Stimulated activated CD8-positive, alpha-beta memory T cell treated with anti-CD3 and anti-CD28 coated beads, Interleukin-7, amount 100 ng/mL, for 1 hour (primary cell): ENCODE results near the gene LHPP.

Experiments used
- DNase-seq, 2 donors: peaks; one replicate each; pipeline ENCODE4 v3.0.0-alpha.2; 2020; ENCODE audit warnings: low read depth in 2 of 2

LHPP gene

DNA sequence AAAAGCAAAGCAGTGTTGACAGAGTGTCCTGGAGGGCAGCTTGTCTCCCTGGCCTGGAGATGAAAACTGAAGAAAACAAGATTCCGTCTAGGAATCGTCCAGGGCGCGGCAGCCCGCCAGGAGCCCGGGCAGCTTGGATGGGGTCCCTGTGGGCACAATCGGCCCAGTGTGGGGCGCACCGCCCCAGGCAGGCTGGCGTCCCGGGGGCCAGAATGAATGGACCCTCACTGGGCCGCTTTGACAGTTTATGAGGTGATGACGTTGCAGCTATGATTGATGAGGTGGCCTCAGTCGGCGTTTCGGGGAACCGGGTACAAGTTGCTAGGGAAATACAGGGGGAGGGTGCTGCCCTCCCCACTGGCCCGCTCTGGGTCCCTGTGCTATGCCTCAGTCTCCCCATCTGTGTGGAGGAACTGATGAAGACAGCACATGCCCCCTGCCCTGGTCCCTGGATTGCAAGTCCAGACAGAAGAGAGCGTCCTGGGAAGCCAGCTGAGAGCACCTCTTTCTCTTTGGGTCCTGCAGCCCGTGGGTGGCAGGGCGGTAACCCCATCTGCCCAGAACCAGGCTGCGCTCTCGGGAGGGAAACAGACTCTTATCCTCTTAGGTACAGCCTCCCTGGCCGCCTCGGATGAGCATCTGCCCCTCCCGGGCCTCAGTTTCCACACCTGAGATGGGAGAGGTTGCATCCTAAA, 131.3 kb downstream of the LHPP start:
- DNase-seq = no peak

DNA sequence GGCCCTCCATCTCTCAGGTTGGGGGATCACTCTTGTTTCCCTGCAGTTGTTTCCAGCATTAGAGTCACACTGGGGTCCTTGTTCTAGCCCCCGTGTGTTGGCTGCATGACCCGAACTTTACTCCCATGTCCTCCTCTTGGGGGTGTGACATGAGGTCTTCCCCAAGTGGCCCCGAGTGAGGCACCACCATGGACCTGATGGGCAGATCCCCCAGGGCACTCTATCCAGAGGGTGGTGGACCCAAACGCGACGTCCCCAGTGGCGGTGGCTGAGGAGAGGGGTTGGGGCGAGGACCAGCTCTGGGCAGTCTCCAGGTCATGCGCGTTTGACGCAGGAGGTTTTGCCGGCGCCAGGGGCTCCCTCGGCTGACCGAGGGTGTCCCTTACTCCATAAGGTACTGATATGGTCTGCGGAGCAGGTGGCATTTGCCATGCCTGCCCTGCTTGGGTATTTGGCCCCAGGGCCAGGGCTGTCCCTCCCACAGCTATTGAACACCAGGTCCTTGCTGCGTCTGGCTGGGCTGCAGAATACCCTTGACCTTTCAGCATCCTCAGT, 131.9 kb downstream of the LHPP start:
- no peak for DNase-seq

DNA sequence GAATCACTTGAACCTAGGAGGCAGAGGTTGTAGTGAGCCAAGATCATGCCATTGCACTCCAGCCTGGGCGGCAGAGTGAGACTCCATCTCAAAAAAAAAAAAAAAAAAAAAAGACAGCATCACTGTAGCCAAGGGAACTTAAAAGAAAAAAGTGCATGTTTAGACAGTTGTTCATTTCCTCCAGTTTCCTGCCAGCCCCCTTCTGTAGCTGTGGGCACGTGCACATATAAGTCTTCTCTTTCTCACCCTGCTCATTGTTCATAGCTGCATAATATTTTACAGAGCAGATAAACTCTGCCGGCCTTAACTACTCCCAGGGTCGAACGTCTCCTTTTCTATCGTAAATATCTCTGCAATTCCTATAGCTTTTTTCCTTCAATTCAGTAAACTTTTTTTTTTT, 132.6 kb downstream of the LHPP start:
- DNase-seq = no peak

DNA sequence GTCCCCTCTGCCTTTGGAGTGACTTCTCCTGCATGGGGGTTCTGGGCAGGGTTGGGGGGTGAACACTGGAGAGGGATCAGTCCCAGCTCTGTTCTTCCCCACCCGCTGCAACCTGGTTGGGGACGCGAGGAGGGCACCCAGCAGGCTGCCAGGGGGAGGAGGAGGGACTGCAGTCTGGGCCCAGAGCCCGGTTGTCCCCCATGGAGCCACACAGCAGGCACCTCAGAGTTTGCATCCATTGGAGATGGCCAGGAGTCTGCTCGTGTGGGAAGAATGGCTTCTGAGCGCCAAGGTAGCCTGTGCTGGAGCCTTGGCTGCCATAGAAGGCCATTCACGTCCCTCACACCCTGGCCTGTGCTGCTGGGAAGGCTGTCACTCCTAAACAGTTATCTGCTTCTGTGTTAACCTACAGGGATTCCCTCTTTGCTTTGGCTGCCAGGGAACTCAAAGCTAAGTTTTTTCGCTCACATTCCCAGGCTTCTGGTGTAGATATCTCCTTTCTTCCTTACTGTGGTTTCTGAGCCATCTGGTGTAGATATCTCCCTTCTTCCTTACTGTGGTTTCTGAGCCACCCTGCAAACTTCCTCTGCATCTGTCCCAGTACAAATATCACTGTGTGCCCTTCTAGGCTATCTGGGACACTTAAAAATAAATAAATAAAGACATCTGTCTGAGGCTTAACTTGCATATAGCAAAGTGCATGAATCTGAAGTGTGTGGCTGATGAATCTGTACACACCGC, 133.7 kb downstream of the LHPP start:
- no peak for DNase-seq

DNA sequence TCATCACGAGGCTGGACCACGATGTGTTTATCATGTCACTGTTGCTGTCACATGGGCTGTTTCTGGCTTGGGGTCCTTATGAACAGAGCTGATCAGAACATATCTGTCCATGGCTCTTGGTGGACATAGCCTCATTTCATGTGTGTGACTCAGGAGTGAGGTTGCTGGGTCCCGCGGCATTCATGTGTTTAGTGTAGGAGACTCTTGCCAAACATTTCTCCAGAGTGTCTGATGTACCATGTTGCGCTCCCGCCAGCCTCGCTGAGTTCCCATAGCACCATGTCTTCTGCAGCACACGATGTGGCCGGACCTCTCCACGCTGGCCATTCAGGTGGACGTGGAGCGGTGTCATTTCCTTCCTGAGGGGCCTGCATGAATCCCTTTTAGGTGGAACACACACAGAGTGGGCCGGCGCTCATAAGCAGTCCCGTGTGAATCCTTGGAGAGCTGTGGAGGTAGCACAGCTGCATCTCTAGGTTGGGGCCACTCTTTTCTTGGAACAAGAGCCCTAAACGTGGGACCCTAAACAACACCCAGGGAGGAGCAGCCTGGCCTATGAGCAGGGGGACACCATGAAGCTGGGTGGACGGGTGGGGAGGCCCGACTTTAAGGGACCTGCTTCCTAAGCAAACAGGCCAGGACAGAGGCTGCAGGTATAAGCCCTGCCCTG, 134.6 kb downstream of the LHPP start:
- no peak for DNase-seq

DNA sequence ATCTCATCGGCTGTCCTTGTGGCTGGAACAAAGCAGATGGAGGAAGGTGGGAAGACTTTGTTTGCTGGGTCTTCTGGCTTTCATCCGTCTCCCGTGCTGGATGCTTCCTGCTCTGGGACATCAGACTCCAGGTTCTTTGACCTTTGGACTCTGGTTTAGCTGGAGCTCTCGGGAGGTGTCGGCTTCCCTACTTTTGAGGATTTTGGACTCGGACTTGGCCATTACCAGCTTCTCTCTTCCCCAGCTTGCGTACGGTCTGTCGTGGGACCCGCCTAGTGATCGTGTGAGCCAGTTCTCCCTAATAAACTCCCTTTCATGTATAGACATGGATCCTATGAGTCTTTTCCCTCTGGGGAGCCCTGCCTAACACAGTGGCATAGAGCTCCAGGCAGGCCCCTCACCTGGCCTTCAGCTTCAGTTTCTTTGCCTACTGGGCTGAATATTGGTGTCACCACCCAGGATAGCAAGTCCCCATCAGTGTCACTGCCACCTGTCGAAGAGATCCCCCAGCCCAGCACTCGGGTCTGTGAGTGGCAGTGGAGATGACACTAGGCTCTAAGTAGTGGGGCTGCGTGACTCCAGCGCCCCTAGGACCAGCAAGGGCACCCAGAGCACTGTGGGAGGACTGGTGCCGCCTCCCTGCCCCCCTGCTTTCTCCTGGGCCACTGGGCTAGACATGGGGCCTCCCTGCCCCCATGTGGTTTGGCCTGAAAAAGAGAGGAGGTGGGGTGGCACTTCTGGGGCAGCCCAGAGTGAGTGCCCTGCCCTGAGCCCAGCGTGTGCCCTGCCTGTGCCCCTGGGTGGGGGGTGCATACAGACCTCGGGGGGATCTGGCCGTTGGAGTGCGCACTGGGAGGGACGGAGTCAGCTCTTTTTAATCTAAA, 135.6 kb downstream of the LHPP start:
- DNase-seq = no peak

DNA sequence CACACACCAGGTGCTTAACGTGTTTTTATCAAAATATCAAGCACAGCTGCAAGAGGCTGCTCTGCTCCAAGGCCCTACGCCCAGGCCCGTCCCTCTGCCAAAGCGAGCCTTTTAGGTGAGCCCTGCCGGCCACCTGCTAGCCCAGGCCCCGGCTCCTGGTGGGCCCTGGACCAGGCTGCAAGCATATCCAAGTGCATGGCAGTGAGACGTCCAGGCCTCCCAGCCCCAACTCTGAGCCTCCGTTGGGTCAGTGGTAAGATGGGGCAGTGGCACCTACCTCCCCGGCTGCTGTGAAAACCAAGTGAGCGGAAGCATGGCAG, 136.2 kb downstream of the LHPP start:
- DNase-seq = no peak

DNA sequence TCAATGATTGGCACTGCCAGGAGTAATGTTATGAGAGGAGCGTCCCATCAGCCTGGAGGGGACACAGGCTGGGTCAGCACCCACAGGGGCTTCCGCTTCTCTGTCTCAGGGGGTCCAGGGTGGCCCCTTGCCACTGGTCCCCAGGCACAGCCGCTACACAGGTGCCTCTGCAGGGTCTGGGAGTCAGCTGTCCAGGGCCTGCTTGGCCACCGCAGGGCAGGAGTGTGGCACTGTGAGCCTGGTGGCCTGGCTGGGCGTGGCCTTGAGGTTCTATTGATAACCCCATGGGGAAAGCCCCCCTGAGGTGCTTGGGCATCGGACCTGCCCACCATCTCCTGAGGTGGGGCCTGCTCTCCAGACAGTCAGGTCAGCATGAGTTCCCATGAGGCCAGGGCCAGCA, 136.6 kb downstream of the LHPP start:
- DNase-seq = no peak

DNA sequence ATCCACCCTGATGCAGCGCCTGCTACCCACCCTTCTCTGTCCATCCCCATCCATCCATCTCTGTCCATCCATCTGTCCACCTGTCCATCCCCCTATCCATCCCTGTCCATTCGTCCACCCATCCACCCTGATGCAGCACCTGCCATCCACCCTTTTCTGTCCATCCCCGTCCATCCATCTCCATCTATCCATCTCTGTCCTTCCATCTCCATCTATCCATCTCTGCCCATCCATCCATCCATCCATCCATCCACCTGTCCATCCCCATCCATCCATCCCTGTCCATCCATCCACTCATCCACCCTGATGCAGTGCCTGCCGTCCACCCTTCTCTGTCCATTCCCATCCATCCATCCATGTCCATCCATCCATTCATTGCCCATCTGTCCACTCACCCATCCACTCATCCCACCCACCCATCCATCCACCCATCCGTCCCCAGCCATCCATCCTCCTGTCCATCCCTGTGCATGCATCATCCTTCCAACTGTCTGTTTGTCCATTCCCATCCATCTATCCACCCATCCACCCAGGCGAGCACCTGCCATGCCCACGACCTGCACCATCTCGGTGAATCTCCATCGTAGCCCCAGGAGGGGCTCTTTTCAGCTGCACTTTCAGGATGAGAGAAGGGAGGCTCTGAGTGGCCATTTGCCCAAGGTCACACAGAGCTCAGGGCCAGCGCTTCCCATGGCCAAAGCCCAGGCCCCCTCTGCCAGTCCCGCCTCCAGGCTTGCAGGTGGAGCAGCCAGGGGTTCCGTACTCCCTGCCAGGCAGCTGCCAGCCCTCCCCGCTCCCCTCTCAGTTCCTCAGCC, 137.4 kb downstream of the LHPP start:
- DNase-seq = no peak

DNA sequence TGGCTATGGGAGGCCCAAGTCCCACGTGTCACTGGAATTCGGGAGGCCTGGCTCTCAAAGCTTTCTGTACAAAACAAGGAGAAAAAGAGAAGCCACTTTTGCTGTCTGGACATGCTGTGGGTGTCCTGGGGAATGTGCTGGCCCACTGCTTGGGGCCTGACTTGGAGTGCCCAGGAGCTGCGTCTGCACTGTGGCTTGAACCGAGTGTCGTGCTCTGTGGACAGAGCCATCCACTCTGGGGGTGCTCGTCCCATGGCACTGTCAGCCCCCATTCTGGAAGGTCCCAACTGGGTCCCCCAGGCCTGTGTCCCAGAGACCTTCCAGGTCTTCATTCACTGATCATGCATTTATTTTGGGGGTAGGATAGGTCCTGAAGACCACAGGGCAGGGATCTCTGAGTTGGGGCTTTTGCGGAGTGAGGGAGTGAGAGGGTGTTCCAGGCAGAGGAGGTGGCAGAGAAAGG, 138.0 kb downstream of the LHPP start:
- no peak for DNase-seq

DNA sequence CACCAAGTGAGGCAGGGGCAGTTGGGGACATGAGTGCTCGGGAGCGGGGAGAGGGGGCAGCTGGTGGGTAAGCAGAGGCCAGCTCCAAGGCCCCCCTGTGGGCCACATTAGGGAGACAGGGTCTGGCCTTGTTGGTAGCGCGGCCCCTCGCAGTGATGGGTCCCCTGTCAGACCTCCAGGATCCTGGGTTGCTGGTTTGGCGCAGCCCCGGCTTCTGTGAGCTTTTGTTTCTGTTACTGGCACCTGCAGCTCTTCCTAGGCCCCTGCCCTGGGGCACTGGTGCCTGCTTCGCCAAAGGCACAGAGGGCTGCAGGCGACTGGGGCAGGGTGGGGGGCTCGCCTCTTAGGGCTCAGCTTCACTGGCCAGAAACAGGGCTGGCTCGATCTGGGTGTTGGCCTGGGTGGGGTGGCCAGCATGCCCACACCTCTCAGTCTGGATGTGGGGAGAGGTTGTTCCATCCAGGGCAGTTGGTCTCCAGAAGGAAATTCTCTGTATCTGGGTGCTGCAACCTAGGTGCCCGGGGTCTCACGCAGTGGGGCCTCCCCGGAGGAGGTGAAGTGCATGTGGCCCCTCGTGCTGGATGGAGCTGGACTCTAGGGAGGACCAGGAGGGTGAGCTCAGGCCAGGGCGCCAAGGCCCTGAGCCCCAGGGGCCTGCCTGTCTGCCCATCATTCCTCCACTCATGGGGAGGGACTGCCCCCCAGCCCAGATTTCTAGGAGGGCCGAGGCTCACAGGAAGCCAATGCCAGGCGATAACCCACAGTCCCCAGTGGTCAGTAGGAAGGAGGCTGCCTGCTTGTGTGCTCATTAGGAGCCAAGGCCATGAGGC, 138.6 kb downstream of the LHPP start:
- no peak for DNase-seq

DNA sequence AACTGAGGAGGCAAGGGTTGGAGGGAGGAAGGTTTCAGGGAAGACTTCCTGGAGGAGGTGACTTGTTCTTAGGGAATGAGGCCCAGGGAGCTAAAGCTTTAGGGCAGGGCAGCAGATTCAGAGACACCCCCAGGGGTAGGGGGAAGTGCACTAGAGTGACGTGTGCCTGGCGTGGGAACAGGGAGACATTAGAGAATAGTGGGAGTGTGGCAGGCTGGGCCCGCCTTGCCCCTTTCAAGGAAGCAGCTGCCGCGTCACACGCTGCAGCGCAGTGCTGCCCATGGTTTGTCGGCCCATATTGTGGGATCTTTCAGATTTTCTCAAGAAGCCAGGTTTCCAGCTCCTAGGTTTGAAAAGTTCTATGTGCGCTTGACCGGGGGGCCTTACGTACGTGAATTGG, 139.4 kb downstream of the LHPP start:
- DNase-seq = no peak

DNA sequence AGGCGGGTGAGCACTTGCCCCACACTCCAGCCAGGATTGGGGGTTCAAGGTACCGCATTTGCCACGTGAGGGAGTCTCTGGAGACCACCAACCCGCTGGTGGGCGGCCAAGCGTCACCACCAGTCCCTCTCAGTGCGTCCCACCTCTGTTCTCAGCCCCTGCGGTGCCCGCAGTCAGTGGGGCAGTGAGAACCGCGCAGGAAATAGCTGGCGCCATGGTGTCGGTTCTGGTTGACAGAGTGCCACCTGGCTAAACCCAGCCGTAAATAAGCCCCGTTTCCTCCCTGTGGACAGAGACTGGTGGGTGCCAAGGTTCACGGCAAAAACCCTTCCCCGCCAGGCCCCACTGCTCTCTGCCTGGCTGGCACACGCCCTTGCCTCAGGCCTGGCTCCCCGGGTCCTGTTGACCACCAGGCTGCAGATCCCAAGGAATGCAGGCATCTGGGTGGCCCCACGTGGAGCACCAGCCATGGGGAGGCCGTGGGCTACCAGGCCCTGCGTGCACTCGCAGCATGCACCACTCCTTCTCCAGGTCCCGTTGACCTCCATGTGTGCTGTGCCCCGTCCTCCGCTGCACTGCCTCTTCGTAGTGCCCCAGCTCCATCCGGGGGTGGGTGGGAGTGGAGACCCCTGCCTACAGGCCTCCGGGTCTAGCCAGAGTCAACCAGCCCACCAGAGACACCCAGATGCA, 140.0 kb downstream of the LHPP start:
- DNase-seq = no peak

DNA sequence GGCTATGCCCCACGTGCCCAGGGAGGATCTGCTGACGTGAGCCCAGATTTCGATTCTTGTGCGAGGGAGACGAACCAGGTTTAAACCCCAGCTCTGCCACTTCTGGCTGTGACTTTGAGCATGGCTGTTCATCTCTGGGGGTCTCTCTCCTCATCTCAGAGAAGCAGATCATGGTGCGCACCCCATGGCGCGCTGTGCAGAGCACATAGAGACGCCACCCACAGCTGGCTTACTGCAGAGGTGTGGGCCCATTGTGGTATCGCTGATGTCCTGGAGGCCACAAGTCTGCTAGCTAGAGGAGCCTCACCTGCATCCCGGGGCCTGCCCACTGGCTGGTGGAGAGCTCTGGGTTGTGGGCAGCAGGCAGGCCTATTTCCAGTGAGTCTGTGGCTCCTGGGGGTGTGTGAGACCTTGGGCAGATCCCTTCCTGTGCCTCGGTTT, 140.5 kb downstream of the LHPP start:
- DNase-seq = no peak

DNA sequence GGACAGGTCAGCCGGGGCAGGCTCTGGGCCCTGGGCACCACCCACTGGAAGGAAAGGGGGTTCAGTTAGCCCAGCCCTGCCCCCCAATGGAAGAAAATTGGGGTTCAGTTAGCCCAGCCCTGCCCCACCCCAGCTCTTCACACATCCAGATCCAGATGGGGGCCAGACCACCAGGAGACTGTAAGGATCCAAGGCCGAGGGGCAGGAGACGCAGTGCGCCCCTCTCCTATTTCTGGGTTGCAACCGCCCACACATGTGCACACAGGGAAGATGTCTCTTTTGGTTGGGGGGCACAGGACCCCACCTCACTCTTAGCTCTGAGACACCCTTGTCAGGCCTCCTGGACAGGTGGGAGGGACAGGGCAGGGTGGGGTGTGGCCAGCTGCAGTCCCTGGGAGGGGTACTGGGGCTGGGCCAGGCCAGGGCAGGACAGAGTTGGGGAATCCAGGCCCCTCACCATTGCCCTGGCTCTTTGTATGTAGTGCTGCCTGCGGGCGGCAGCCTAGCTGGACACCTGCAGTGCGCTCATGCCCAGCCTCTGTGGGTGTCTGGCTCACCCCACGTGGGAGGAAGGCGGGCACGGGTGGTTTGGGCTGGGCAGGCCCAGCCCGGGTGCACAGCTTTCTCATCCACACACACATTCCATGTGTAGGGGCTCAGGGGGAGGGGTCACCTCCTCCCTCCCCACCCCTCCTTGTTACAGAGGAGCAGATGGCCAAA, 141.2 kb downstream of the LHPP start:
- no peak for DNase-seq

DNA sequence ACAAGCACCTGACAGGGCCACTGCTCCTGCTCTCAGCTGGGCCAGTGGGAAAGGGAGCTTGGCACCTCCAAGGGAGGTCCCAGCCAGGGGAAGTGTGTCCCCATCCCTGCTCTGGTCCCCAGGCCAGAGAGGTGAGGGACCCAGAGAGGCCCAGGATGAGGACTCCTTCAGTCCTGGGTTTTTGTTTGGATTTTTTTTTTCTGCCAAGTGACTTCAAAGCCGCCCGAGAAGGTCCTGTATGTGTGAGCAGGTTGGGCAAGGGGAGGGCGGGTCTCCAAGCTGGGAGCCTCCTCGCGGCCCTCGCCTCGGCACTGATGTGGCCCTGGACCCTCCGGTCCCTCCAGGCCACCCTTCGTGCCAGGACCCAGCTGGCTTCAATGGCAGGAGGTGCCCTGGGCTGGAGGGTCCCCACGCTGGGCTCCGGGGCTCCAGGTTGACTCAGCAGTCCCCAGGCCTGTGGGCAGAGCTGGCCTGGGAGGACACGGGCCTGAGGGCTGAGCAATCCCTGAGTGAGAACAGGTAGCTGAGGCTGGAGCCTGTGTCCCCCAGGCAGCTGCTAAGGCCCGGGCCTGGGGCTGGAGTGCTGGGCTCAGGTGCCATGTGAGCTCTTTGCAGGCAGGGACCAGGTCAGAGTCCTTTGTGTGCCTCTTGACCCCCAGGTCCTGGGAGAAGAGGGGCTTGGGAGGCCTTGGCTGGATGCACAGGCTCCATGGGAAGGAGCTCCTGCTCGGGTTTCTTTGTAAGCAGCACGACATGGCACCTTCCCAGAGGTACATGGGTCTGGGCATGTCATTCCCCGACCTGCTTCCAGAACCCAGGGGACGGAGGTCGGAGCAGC, 142.0 kb downstream of the LHPP start:
- no peak for DNase-seq

DNA sequence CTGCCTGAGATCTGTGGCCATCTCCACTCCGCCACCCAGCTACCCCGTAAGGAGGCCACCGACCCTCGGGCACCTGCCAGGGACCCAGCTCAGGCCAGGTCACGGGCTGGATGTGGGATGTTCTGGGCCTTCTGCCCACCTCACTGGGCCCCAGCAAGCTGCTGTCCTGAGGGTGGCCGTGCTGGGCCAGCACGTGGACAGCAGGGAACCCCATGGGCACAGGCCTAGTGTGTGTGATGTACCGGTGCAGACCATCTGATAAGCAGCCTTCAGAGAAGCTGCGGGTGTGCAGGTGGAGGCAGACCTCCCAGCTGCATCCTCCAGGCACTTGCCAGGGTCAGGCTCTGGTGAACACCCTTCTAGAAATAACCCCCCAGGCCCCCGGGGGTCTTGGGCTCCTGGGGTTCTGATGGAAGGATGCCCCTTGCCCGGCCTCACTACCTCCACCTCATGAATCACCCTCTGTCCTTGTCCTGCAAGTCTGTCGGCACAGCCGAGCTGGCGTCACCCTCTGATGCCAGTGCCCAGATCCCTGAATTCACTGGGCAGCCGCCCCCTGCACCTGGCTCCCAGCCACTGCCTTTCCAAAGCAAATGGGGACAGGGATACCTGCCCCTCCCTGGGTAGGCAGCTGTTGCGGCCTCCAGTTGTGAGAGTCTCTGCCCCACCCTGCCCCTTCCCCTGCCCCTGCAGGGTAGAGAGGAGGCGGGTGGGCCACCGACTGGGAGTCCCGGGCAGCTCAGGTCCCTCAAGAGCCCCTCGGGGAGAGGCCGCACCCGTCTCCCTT, 142.8 kb downstream of the LHPP start:
- no peak for DNase-seq
